Parathyroid adenoma (tissue), 2 donors: ENCODE measurements around the gene PRDM13.

ENCODE experiments used
- H2AFZ ChIP-seq: fragments of 300-600 bp; sonication (generic); one replicate; pipeline ENCODE4 v1.7.0; 2017; ENCODE audit warnings: antibody characterized with exemption, mild to moderate bottlenecking
- H3K27ac ChIP-seq: fragments of 300-600 bp; sonication (generic); one replicate; pipeline ENCODE4 v1.7.0; 2017
- H3K27me3 ChIP-seq: fragments of 300-600 bp; sonication (generic); one replicate; pipeline ENCODE4 v1.7.0; 2017; ENCODE audit warnings: low read length; ENCODE audit not compliant: control insufficient read depth, insufficient read depth
- H3K36me3 ChIP-seq: fragments of 300-600 bp; sonication (generic); one replicate; pipeline ENCODE4 v1.7.0; 2017; ENCODE audit warnings: low read length; ENCODE audit not compliant: control insufficient read depth, insufficient read depth
- H3K4me1 ChIP-seq: fragments of 300-600 bp; sonication (generic); one replicate; pipeline ENCODE4 v1.7.0; 2017; ENCODE audit warnings: control low read depth
- H3K4me2 ChIP-seq: fragments of 300-600 bp; sonication (generic); one replicate; pipeline ENCODE4 v1.7.0; 2017; ENCODE audit warnings: low read length
- H3K4me3 ChIP-seq: fragments of 300-600 bp; sonication (generic); one replicate; pipeline ENCODE4 v1.7.0; 2017; ENCODE audit warnings: low read depth, low read length
- H3K79me2 ChIP-seq: fragments of 300-600 bp; sonication (generic); one replicate; pipeline ENCODE4 v1.7.0; 2017; ENCODE audit warnings: control low read depth
- H3K9ac ChIP-seq: fragments of 300-600 bp; sonication (generic); one replicate; pipeline ENCODE4 v1.7.0; 2017; ENCODE audit warnings: mild to moderate bottlenecking
- H3K9me3 ChIP-seq: fragments of 300-600 bp; sonication (generic); one replicate; pipeline ENCODE4 v1.7.0; 2017; ENCODE audit warnings: low read length; ENCODE audit not compliant: control insufficient read depth
- CTCF ChIP-seq: fragments of 300-600 bp; sonication (generic); IDR thresholded peaks from one replicate; pipeline ENCODE4 v1.7.0; 2017; ENCODE audit warnings: antibody characterized with exemption, mild to moderate bottlenecking
- donor health status: primary hyperparathyroidism.

The PRDM13 gene

GRCh38 chr6:99613705-99614429 lies 7.2 kb downstream of the PRDM13 start:
- no peaks in the 10 kb centered on the region for H3K36me3 ChIP-seq
- no peaks in the 10 kb centered on the region for H3K79me2 ChIP-seq
- H3K27me3 ChIP-seq, result peaks cover 18% of the 10 kb centered on the region
- H3K9me3 ChIP-seq, result no peaks in the 10 kb centered on the region
- peak overlapping the region; percentile 61 for H3K4me2 ChIP-seq
- no peak for TF ChIP-seq CTCF
- no peak overlapping the region for H3K27ac ChIP-seq
- H3K9ac ChIP-seq, result no peak overlapping the region
- H2AFZ ChIP-seq, result peak overlapping the region; percentile 72
- H3K4me1 ChIP-seq, result peaks cover 2% of the 10 kb centered on the region
- H3K4me3 ChIP-seq, result no peak overlapping the region

GRCh38 chr6:99614430-99615186 lies 8.0 kb downstream of the PRDM13 start:
- H3K9me3 ChIP-seq, result no peaks in the 10 kb centered on the region
- peaks cover 2% of the 10 kb centered on the region for H3K4me1 ChIP-seq
- no peak overlapping the region for H3K27ac ChIP-seq
- no peak for TF ChIP-seq CTCF
- peak overlapping the region; percentile 72 for H2AFZ ChIP-seq
- peaks cover 20% of the 10 kb centered on the region for H3K27me3 ChIP-seq
- no peak overlapping the region for H3K4me3 ChIP-seq
- no peak overlapping the region for H3K9ac ChIP-seq
- peak overlapping the region; percentile 61 for H3K4me2 ChIP-seq
- no peaks in the 10 kb centered on the region for H3K36me3 ChIP-seq
- H3K79me2 ChIP-seq, result no peaks in the 10 kb centered on the region

GRCh38 chr6:99617131-99617530 lies 10.5 kb downstream of the PRDM13 start:
- no peak overlapping the region for H3K9ac ChIP-seq
- no peak overlapping the region for H3K4me2 ChIP-seq
- H3K27me3 ChIP-seq, result peaks cover 16% of the 10 kb centered on the region
- no peaks in the 10 kb centered on the region for H3K36me3 ChIP-seq
- H3K27ac ChIP-seq, result no peak overlapping the region
- no peaks in the 10 kb centered on the region for H3K9me3 ChIP-seq
- H3K4me3 ChIP-seq, result no peak overlapping the region
- no peaks in the 10 kb centered on the region for H3K79me2 ChIP-seq
- TF ChIP-seq CTCF, result no peak
- H2AFZ ChIP-seq, result no peak overlapping the region
- H3K4me1 ChIP-seq, result peaks cover 2% of the 10 kb centered on the region

GRCh38 chr6:99618649-99619408 lies 12.2 kb downstream of the PRDM13 start:
- H3K27ac ChIP-seq, result no peak overlapping the region
- peaks cover 12% of the 10 kb centered on the region for H3K27me3 ChIP-seq
- H3K79me2 ChIP-seq, result no peaks in the 10 kb centered on the region
- no peak overlapping the region for H3K4me2 ChIP-seq
- no peaks in the 10 kb centered on the region for H3K36me3 ChIP-seq
- H3K4me1 ChIP-seq, result peaks cover under 1% of the 10 kb centered on the region
- no peaks in the 10 kb centered on the region for H3K9me3 ChIP-seq
- no peak overlapping the region for H3K4me3 ChIP-seq
- H3K9ac ChIP-seq, result no peak overlapping the region
- TF ChIP-seq CTCF, result no peak
- no peak overlapping the region for H2AFZ ChIP-seq
